GM21825 (cell line): ENCODE measurements around the gene SOX4.

Experiments
- ATAC-seq: cut with Tn5 transposase; IDR thresholded peaks from one replicate; pipeline ENCODE4 v1.9.1; 2021; ENCODE audit warnings: mild to moderate bottlenecking, moderate library complexity; ENCODE audit not compliant: unreplicated experiment

Gene SOX4

DNA sequence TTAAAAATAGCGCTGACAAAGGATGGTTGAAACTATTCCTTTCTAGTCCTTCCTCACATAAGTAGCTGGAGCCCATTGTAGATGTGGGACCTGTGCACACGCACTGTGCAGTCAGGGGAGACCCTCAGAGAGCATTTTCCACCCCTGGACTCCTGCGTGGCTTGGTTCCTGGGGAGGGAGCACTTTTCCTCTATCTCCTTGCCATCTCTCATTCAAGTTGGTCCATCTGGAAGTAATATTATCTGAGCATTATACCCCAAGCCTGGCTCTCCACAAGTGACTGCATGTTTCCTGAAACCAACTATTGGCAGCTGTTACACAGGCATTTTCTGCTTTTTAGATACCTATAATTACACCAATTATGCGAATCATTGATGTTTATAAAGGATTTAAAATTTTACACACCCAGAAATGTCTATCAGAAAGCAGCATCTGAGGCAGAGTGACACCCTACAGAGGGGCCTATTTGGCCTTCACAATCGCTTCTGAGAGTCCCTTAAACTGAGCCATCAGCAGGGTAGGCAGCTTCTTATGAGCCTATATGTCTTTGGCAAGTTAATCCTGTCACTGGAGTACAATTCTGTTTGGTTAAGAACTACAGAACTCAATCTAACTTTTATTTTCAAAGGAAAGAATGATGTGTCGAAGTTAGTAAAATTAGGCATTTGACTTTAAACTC is 18.7 kb downstream of the SOX4 start:
- ATAC-seq = no peak

DNA sequence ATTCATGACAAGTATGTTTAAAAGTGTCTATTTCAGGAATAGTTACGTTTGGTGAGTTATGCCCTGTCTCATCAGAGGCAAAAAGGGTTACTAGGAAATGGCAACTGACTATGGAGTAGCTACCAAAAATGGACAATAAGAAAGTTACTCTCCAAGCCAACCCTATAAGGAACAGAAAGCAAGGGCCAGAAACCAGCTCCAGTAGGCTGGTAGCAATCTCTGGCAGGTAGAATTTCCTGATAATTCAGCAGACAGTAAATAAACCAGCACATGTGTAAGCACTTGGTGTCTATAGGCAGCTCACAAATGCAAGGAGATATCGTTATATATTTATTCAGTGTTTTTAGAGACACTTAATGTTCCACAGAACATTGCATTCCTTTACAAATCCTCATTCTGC is 20.3 kb downstream of the SOX4 start:
- ATAC-seq = no peak

DNA sequence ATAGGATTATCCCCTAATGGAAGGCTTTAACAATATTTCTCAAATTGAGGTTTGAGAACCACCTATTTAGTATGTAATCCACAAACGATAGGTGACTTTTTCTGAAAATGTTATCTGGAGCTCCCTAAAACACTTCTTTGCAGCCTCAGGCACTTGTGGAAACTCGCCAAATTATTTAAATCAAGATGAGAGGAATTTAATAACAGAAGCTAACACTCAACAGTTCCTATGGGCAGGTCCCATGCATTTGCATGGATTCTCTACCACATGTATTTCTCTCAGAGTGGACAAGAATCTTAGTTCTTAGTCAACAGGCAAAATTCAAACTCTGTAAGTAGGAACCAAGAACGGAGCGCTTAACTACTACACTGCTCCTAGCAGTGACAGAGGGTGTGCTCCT is 20.7 kb downstream of the SOX4 start:
- no peak for ATAC-seq

DNA sequence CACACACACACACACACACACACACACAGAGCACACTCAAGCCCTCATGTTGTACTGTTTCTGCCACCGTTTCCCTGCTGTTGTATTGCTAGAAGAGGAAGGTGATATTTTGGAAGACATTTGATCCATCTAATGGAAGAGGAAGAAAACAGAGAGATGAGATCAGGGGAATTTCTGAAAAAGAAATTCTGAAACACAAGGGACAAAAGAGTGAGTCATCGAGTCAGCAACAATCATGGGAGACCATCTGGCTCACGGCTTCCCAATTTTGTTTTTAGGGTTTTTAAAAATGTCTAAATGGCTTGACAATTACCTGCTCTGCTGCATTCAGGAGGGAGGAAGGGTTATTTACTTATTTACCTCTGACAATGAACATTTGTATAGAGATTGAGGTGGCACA is 22.0 kb downstream of the SOX4 start:
- ATAC-seq = no peak

DNA sequence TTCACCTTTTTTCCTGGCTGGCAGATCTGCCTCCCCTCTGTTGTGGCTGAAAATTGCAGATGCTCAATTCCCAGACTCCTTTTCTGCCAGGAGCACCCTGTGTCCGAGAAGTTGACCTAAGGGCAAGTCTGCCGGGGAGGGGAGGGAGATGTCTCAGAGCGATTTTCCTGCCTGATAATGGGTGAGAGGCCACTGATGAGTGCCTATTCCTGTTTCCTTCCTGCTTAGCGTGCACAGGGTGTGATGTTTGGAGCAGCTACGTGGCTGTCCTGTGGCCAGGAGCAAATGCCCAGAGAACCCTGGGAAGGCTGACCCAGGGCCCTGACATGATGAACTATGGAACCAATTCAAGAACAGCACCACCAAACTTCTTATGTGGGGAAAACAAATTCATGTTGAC is 22.5 kb downstream of the SOX4 start:
- no peak for ATAC-seq

DNA sequence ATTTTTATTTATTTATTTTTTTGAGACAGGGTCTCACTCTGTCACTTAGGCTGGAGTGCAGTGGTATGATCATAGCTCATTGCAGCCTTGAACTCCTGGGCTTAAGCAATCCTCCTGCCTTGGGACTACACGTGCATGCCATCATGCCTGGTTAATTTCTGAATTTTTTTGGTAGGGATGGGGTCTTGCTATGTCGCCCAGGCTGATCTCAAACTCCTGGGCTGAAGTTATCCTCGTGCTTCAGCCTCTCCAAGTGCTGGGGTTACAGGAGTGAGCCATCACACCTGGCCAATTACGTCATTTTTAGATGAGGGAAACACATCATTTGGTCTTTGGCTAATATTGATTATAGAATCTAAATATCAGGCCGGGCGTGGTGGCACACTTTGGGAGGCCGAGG is 32.1 kb downstream of the SOX4 start:
- no peak for ATAC-seq

DNA sequence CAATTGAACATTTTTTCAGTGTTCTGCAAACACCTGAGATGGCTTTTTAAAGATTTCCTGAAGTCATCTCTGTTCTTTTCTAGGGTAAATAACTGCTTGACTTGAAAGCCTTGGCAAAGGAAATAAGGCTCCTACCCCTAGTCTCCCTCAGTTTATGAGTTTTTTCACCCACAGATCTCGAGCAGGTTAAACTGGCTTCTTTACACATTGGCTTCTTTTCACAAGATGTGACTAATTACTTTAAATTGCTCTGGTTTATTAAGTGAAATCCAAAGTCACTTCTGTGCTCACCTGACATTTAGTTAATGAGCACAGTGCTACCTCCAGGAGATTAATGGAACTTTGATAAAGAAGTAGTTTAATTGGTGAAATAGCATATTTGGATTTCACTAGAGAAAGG is 33.2 kb downstream of the SOX4 start:
- ATAC-seq = no peak

DNA sequence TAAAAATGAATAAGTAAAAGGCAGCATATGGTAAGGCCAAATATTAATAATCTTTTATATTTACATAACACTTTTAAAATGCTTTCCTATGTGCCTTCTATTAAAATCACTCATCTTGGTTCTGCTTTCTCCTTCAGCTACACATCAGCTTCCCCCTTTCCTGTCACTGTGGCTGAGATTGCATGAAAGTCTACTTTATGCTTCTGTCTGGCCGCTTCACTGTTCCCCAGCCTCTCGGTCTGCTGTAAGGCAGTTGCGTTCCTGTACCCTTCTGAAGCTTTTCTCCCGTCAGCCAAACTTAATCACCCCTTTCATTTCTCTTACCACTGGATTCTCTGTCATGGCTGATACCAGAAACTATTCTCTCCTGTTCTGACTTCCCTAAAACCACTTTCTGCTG is 34.6 kb downstream of the SOX4 start:
- no peak for ATAC-seq

DNA sequence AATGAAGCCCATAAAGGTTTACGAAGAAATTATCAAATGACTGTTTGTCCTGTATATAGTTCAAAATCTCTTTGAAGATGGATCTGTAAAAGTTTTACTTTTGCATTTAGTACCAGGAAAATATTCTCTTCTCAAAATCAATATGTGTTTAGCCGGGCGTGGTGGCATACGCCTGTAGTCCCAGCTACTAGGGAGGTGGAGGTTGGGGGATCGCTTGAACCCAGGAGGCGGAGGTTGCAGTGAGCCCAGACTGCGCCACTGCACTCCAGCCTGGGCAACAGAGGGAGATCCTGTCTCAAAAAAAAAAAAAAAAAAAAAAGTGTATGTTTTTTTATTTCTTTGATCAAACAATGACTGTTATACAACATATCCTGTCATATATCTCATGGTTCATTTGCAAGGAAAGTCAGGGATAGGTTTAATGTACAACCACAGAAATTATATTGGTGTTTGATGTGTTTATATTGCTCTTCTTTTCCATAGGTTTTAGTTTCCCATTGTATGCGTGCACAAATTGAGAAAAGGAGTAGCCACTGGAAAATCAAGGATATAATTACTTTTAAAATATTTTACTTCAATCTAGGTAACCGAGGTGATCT is 40.1 kb downstream of the SOX4 start:
- ATAC-seq = no peak

DNA sequence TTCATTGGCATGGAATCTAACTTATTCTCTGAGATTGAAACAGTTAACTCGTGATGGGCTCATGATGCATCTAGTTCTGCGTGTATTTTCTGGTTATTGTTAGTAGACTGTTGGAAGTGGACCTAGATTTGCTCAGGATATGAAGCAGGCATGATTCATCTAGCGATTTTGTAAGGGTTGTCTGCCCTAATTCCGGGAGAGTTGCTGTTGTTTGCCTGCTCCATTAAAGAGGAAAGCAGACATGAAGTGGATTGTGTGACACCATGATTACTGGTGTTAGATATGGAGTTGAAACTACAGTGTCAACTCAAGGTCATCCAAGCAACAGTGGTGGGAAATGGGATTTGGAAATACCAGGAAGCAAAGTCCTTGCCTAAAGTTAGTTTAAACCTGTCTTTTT is 41.0 kb downstream of the SOX4 start:
- no peak for ATAC-seq

DNA sequence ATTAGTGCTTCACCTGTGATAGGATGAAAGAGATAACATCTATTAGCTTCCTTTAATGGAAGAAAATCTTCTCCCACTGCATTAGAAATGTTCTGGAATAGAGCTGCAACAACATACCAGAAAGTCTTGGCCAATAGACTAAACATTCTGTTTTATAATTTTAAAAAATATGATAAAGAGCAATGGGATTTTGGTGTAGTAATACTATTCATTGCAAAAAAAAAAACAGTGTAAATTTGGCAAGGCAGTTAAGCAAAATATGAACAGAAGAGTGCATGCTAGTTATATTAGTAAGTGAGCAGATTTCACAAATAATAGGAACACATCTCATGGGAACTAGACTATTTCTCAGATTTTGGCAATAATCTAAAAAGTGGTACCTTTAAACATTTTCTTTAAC is 43.3 kb downstream of the SOX4 start:
- no peak for ATAC-seq

DNA sequence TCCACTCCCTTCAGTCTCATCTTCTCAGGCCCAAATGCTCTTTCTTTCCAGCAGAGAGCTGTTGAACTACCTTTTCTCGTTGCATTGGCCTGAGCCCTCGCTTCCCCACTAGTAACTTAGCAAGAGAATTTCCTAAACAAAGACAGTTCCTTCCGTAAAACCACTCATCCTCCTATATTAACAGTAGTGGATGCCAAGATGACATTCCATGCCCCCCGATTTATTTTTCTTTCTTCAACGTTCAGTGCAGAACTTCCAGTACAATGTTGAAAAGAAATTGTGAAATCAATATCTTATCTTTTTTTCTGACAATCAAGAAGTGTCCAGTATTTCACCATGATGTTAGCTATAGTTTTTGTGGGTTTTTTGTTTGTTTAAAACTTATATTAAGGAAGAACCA is 45.8 kb downstream of the SOX4 start:
- no peak for ATAC-seq
